UCSD-AML1 (cell line): Measurements from ENCODE around the gene NRBF2.
"Not testable (repeated sequence)": the region's sequence is repeated elsewhere in the genome, so short reads cannot be mapped to it uniquely, and the experiment has no call there.

Experiments
- DNase-seq: peaks from one replicate; lab custom pipeline; 2025; ENCODE audit not compliant: unreplicated experiment; lab: John Stamatoyannopoulos, UW

NRBF2 gene

GRCh38 chr10:63116452-63117072, 16.6 kb upstream of the NRBF2 start:
- DNase-seq: no peak

- no peak for DNase-seq
Measured at GRCh38 chr10:63119041-63119440, 14.1 kb upstream of the NRBF2 start.

- no peak for DNase-seq
Measured at GRCh38 chr10:63120554-63120953, 12.6 kb upstream of the NRBF2 start.

- no peak for DNase-seq
Measured at GRCh38 chr10:63123727-63124362, 9.3 kb upstream of the NRBF2 start.

GRCh38 chr10:63125459-63125858, 7.7 kb upstream of the NRBF2 start:
- DNase-seq: no peak

GRCh38 chr10:63128443-63128842, 4.7 kb upstream of the NRBF2 start:
- no peak for DNase-seq

GRCh38 chr10:63129888-63130287, 3.2 kb upstream of the NRBF2 start:
- DNase-seq: no peak

- no peak for DNase-seq
Measured at GRCh38 chr10:63132651-63133055, 475 bp upstream of the NRBF2 start.

- DNase-seq: no peak
Measured at GRCh38 chr10:63133821-63134557, 861 bp downstream of the NRBF2 start.

- no peak for DNase-seq
Measured at GRCh38 chr10:63137306-63137705, 4.2 kb downstream of the NRBF2 start.

GRCh38 chr10:63140077-63140476, 6.9 kb downstream of the NRBF2 start:
- no peak for DNase-seq

- no peak for DNase-seq
Measured at GRCh38 chr10:63142136-63142535, 9.0 kb downstream of the NRBF2 start.

- DNase-seq: no peak
Measured at GRCh38 chr10:63143987-63144386, 10.9 kb downstream of the NRBF2 start.

- no peak for DNase-seq
Measured at GRCh38 chr10:63145782-63146181, 12.7 kb downstream of the NRBF2 start.

- DNase-seq: no peak
Measured at GRCh38 chr10:63146503-63146902, 13.4 kb downstream of the NRBF2 start.

GRCh38 chr10:63150745-63151144, 17.6 kb downstream of the NRBF2 start:
- no peak for DNase-seq

GRCh38 chr10:63153868-63154545, 20.9 kb downstream of the NRBF2 start:
- DNase-seq: not testable (repeated sequence)

- no peak for DNase-seq
Measured at GRCh38 chr10:63154546-63155387, 21.6 kb downstream of the NRBF2 start.

- no peak for DNase-seq
Measured at GRCh38 chr10:63155388-63156020, 22.4 kb downstream of the NRBF2 start.

- no peak for DNase-seq
Measured at GRCh38 chr10:63156236-63156635, 23.1 kb downstream of the NRBF2 start.
